GM12878 (cell line): ENCODE data around the gene PCID2. TPM values are rescaled to one million over a fixed set of nuclear protein-coding genes. Genes with fewer than 3 reads are reported as not detected.

Experiments used
- BCL11A ChIP-seq: IDR thresholded peaks from 2 replicates; pipeline ENCODE4 v1.6.1; 2011; ENCODE audit warnings: low read depth, low read length
- BCLAF1 ChIP-seq: fragments of 450-650 bp; IDR thresholded peaks from 2 replicates; pipeline ENCODE4 v1.6.1; 2017; ENCODE audit warnings: antibody characterized with exemption, mild to moderate bottlenecking, moderate library complexity
- E2F4 ChIP-seq: IDR thresholded peaks from 2 replicates; pipeline ENCODE4 v1.6.1; 2012; ENCODE audit warnings: low read depth, low read length, improper control_type of control experiment
- FOS ChIP-seq: IDR thresholded peaks from 3 replicates; pipeline ENCODE4 v1.6.1; 2011; ENCODE audit warnings: borderline replicate concordance; ENCODE audit not compliant: insufficient read length; ENCODE audit errors: extremely low read depth
- NFYA ChIP-seq: IDR thresholded peaks from 2 replicates; pipeline ENCODE4 v1.6.1; 2011; ENCODE audit warnings: low read depth, mild to moderate bottlenecking, low read length, improper control_type of control experiment, borderline replicate concordance
- RCOR1 ChIP-seq: conservative IDR thresholded peaks from 2 replicates; pipeline ENCODE4 v1.6.1; 2012; ENCODE audit warnings: low read depth, low read length, improper control_type of control experiment
- STAT3 ChIP-seq: IDR thresholded peaks from 2 replicates; pipeline ENCODE4 v1.6.1; 2011; ENCODE audit warnings: low read depth, low read length, improper control_type of control experiment
- TCF12 ChIP-seq: IDR thresholded peaks from 2 replicates; pipeline ENCODE4 v1.6.1; 2011; ENCODE audit warnings: low read depth, mild to moderate bottlenecking, low read length
- ZNF274 ChIP-seq: IDR thresholded peaks from one replicate; pipeline ENCODE4 v1.8.0; 2011; ENCODE audit not compliant: insufficient read length, insufficient read depth
- polyA plus RNA-seq, 11 experiments: library from polyadenylated mRNA; depleted of rRNA in 4 of 11; unstranded in 6 of 11; stranded (reverse) in 5 of 11; fragments of >200 nt; fragmentation: Nextera tagmentation in 4 of 11; fragmentation: Illumina TruSeq in 1 of 11; extraction: Ambion mirVana in 4 of 11; extraction: Trizol in 1 of 11; gene quantifications; 1 replicate in 1 of 11; 2 replicates in 10 of 11; pipeline versions ENCODE4 v1.2.1 to v1.2.3, GENCODE V29; 2011 to 2016; ENCODE audit warnings: inconsistent platforms in 2 of 11, missing spikeins in 2 of 11, low read depth in 1 of 11
- total RNA-seq, 4 experiments: library from RNA; depleted of rRNA in 3 of 4; stranded (reverse); fragments of >200 nt in 3 of 4; fragmentation: Illumina TruSeq in 1 of 4; extraction: Trizol in 1 of 4; gene quantifications; 2 replicates each; pipeline versions ENCODE4 v1.2.1 to v1.2.3, GENCODE V29; 2013 to 2021
- TF ChIP-seq, protein P1 (sequence below): fragments of 150-350 bp; IDR thresholded peaks from 2 replicates; pipeline ENCODE4 v1.6.1; 2014; ENCODE audit warnings: mild to moderate bottlenecking, low read depth, low read length

Gene PCID2
- total and polyA plus RNA-seq, 10 of the 15 experiments (the other 5 are each of a cell fraction or from before 2014, with no cell fraction given): 37.0 to 98.1 (median 58.3) TPM

DNA sequence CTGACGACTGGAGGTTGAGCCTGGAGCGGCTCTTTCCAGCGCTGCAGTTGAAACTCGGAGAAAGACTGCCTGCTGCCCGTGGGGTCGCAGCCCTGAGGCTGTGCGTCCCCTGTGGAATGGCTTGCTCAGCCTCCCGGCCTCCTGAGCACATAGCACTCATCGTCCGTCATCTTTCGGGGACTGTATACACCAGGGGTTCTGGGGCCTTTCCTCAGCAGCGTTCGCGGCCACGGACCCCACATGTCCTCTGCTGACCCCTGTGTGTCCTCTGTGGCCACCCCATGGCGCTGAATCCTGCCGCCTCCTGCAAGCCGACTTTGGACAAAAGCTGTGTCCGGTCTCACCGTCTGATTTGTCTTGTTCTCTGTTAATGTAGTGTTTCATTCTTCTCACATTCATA lies 21.3 kb upstream of the PCID2 start (continued):
- TF ChIP-seq, protein P1, sequence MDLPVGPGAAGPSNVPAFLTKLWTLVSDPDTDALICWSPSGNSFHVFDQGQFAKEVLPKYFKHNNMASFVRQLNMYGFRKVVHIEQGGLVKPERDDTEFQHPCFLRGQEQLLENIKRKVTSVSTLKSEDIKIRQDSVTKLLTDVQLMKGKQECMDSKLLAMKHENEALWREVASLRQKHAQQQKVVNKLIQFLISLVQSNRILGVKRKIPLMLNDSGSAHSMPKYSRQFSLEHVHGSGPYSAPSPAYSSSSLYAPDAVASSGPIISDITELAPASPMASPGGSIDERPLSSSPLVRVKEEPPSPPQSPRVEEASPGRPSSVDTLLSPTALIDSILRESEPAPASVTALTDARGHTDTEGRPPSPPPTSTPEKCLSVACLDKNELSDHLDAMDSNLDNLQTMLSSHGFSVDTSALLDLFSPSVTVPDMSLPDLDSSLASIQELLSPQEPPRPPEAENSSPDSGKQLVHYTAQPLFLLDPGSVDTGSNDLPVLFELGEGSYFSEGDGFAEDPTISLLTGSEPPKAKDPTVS: no peak
- TF ChIP-seq STAT3 (no peak), NFYA (no peak), FOS (no peak), BCLAF1 (no peak), E2F4 (no peak), ZNF274 (no peak), RCOR1 (no peak), TCF12 (no peak), BCL11A (no peak)
